Natural killer cell (primary cell): ENCODE results near the gene ABAT. TPM values are rescaled to one million over a fixed set of nuclear protein-coding genes. Genes with fewer than 3 reads are reported as not detected.
A peak's percentile ranks its signal among the peaks of the same experiment; 100 is the strongest.

Experiments used
- ATAC-seq, 3 donors: fragments of 150-1000 bp in 2 of 3; fragments of 200-7000 bp in 1 of 3; cut with Tn5 transposase; 1 replicate in 1 of 3; 2 replicates in 2 of 3; pipeline ENCODE4 v1.10.0; 2021; ENCODE audit warnings: mild to moderate bottlenecking in 2 of 3, moderate library complexity in 2 of 3
- DNase-seq, 2 donors: peaks; one replicate each; pipeline versions ENCODE4 v3.0.0 to v3.0.0-alpha.2; 2013 to 2021; ENCODE audit warnings: mixed read lengths in 1 of 2
- H3K27ac ChIP-seq: one replicate; pipeline ENCODE4 v1.5.1; 2013; ENCODE audit warnings: mild to moderate bottlenecking, low read length
- H3K27me3 ChIP-seq: one replicate; pipeline ENCODE4 v1.6.1; 2013; ENCODE audit warnings: low read length; ENCODE audit not compliant: control insufficient read depth, insufficient read depth
- H3K36me3 ChIP-seq: one replicate; pipeline ENCODE4 v1.6.1; 2013; ENCODE audit warnings: low read length; ENCODE audit not compliant: control insufficient read depth, insufficient read depth
- H3K4me1 ChIP-seq: one replicate; pipeline ENCODE4 v1.6.1; 2013; ENCODE audit warnings: low read length; ENCODE audit not compliant: control insufficient read depth, insufficient read depth
- H3K4me3 ChIP-seq: one replicate; pipeline ENCODE4 v1.5.1; 2013; ENCODE audit warnings: low read length
- H3K9me3 ChIP-seq: one replicate; pipeline ENCODE4 v1.6.1; 2013; ENCODE audit warnings: low read length; ENCODE audit not compliant: control insufficient read depth, insufficient read depth
- H3K27ac Mint-ChIP-seq, 2 donors: one replicate each; pipeline ENCODE4 v1.8.0; 2022; ENCODE audit warnings: mild to moderate bottlenecking in 2 of 2, mixed read lengths in 2 of 2, moderate library complexity in 1 of 2
- H3K27me3 Mint-ChIP-seq, 2 donors: one replicate each; pipeline ENCODE4 v1.8.0; 2022; ENCODE audit warnings: low read depth in 2 of 2, mixed read lengths in 2 of 2
- H3K36me3 Mint-ChIP-seq: one replicate; pipeline ENCODE4 v1.8.0; 2022; ENCODE audit warnings: mixed read lengths
- H3K4me1 Mint-ChIP-seq, 2 donors: one replicate each; pipeline ENCODE4 v1.8.0; 2022; ENCODE audit warnings: mixed read lengths in 2 of 2
- H3K4me3 Mint-ChIP-seq: one replicate; pipeline ENCODE4 v1.8.0; 2022; ENCODE audit warnings: mild to moderate bottlenecking, moderate library complexity, mixed read lengths
- H3K9me3 Mint-ChIP-seq, 2 donors: one replicate each; pipeline ENCODE4 v1.8.0; 2022; ENCODE audit warnings: mixed read lengths in 2 of 2
- WGBS: methylation state at CpG from one replicate; pipeline ENCODE4 v1.1.7; 2013; ENCODE audit warnings: missing lambda C conversion rate; ENCODE audit not compliant: insufficient coverage; 5-methylcytosine and 5-hydroxymethylcytosine counted together
- intact Hi-C: fragments of 100-400 bp; cut with micrococcal nuclease; formaldehyde crosslinking; loops from one replicate; pipeline ENCODE4 v1.14.2; 2022
- total RNA-seq, 4 donors: library from RNA; stranded (reverse); fragments of 120-200 nt in 1 of 4; gene quantifications; one replicate each; pipeline versions ENCODE4 v1.2.3 to v1.2.4, GENCODE V29; 2013 to 2022
- TF ChIP-seq, protein P1 (sequence below): fragments of 200-600 bp; IDR thresholded peaks from one replicate; pipeline ENCODE4 v1.8.0; 2022; ENCODE audit warnings: antibody characterized with exemption

ABAT gene
- total RNA-seq, 3 donors from 2014 or later (not counting 1 experiment from before 2014, with no cell fraction given), result 11.0 to 13.4 (median 11.3) TPM

DNA sequence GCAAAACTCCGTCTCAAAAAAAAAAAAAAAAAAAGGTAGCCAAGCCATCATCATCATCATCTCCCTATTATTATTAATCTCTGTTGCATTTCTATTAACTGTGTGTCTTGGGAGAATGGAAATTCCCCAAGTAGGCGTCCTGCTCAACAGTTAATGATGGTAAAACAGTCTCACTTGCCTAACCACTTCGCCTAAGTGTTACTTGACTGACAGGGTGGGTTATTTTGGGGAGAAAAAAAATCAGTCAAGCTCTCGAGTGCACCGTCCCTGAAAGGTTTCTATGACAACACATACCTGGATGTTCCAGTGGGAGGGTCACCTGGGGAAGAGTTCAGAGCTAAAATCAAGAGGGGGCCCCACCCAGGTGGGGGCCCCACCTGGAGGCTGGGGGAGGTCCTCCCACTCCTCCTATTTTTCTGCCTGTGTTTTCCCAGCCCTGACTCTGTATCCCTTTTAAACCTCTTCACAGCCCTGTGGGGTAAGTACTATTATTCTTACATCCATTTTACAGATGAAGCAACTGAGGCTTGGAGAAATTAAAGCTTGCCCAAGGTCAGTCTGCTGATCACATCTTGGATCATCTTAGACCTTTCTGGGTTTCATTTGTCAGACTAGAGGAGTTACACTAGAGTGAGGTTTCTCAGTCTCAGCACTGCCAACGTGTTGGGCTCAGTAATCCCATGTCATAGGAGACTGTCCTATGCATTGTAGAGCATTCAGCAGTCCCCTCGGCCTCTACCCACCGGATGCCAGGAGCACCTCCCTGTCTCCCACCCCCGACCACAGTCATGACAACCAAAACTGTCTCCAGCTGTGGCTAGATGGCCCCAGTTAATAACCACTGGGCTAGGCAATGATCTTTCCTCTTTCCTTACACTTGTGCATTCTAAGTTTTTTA lies 11.0 kb upstream of the ABAT start:
- DNase-seq (peak in 1 of 2 donors; percentile 8), ATAC-seq (peak in 1 of 3 donors; percentile 68)
- H3K4me3 ChIP-seq, result no peak overlapping the region
- peaks cover 3% of the 10 kb centered on the region for H3K36me3 ChIP-seq
- intact Hi-C loops, result no loop called here
- H3K36me3 Mint-ChIP-seq, result no peaks in the 10 kb centered on the region
- no peaks in the 10 kb centered on the region for H3K27me3 Mint-ChIP-seq
- H3K9me3 Mint-ChIP-seq, result no peaks in the 10 kb centered on the region
- H3K27ac Mint-ChIP-seq, result no peak overlapping the region
- no peak overlapping the region for H3K4me3 Mint-ChIP-seq
- TF ChIP-seq, protein P1, sequence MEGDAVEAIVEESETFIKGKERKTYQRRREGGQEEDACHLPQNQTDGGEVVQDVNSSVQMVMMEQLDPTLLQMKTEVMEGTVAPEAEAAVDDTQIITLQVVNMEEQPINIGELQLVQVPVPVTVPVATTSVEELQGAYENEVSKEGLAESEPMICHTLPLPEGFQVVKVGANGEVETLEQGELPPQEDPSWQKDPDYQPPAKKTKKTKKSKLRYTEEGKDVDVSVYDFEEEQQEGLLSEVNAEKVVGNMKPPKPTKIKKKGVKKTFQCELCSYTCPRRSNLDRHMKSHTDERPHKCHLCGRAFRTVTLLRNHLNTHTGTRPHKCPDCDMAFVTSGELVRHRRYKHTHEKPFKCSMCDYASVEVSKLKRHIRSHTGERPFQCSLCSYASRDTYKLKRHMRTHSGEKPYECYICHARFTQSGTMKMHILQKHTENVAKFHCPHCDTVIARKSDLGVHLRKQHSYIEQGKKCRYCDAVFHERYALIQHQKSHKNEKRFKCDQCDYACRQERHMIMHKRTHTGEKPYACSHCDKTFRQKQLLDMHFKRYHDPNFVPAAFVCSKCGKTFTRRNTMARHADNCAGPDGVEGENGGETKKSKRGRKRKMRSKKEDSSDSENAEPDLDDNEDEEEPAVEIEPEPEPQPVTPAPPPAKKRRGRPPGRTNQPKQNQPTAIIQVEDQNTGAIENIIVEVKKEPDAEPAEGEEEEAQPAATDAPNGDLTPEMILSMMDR, result no peak
- H3K9me3 ChIP-seq, result no peaks in the 10 kb centered on the region
- no peak overlapping the region for H3K27ac ChIP-seq
- no peaks in the 10 kb centered on the region for H3K4me1 ChIP-seq
- H3K27me3 ChIP-seq, result no peaks in the 10 kb centered on the region
- H3K4me1 Mint-ChIP-seq, result no peaks in the 10 kb centered on the region
- WGBS, result 83% methylated on average over 8 of the region's 9 CpGs

GRCh38 chr16:8665529-8665928 lies 8.9 kb upstream of the ABAT start:
- Histone ChIP-seq H3K4me3 (no peak overlapping the region), H3K27ac (no peak overlapping the region), H3K36me3 (peaks cover 3% of the 10 kb centered on the region), H3K4me1 (no peaks in the 10 kb centered on the region), H3K27me3 (no peaks in the 10 kb centered on the region), H3K9me3 (no peaks in the 10 kb centered on the region)
- TF ChIP-seq, protein P1, result no peak
- no peaks in the 10 kb centered on the region for H3K36me3 Mint-ChIP-seq
- DNase-seq (no peak), ATAC-seq (no peak)
- no peak overlapping the region for H3K27ac Mint-ChIP-seq
- no peaks in the 10 kb centered on the region for H3K9me3 Mint-ChIP-seq
- intact Hi-C loops, result no loop called here
- no peaks in the 10 kb centered on the region for H3K27me3 Mint-ChIP-seq
- no peak overlapping the region for H3K4me3 Mint-ChIP-seq
- 91% methylated on average over 6 of the region's 6 CpGs for WGBS
- no peaks in the 10 kb centered on the region for H3K4me1 Mint-ChIP-seq

GRCh38 chr16:8667492-8667891 lies 6.9 kb upstream of the ABAT start:
- no peak for ATAC-seq
- Histone ChIP-seq H3K27ac (no peak overlapping the region), H3K9me3 (no peaks in the 10 kb centered on the region), H3K36me3 (peaks cover 3% of the 10 kb centered on the region), H3K27me3 (no peaks in the 10 kb centered on the region), H3K4me3 (no peak overlapping the region), H3K4me1 (no peaks in the 10 kb centered on the region)
- no peak for DNase-seq
- no peaks in the 10 kb centered on the region for H3K9me3 Mint-ChIP-seq
- intact Hi-C loops, result no loop called here
- H3K4me3 Mint-ChIP-seq, result no peak overlapping the region
- TF ChIP-seq, protein P1, result no peak
- H3K27me3 Mint-ChIP-seq, result no peaks in the 10 kb centered on the region
- no peak overlapping the region for H3K27ac Mint-ChIP-seq
- H3K4me1 Mint-ChIP-seq, result no peaks in the 10 kb centered on the region
- no peaks in the 10 kb centered on the region for H3K36me3 Mint-ChIP-seq
- 76% methylated on average over 3 of the region's 3 CpGs for WGBS
